ENCODE measurements around the gene MRPS27.

GRCh38 chr5:72276219-72276752, 43.8 kb downstream of the MRPS27 start:
- TF ChIP-seq CTCF (IDR thresholded peaks at IDR 0.05) (no peak), POLR2A (IDR thresholded peaks at IDR 0.05) (no peak), POLR2AphosphoS5 (IDR thresholded peaks at IDR 0.05) (no peak)

Data from stomach (tissue), 4 donors.